Naive B cell (primary cell): ENCODE measurements around the gene PSAP. TPM values are rescaled to one million over a fixed set of nuclear protein-coding genes. Genes with fewer than 3 reads are reported as not detected.
"Not testable (repeated sequence)": the region's sequence is repeated elsewhere in the genome, so short reads cannot be mapped to it uniquely, and the experiment has no call there.

Experiments used
- ATAC-seq, 2 donors: fragments of 150-1000 bp; cut with Tn5 transposase; 2 replicates each; pipeline ENCODE4 v1.10.0; 2021; ENCODE audit warnings: low read depth in 2 of 2, mild to moderate bottlenecking in 2 of 2, moderate library complexity in 2 of 2
- DNase-seq: peaks from one replicate; pipeline ENCODE4 v3.0.0; 2022
- H3K27ac Mint-ChIP-seq, 6 donors: one replicate each; pipeline ENCODE4 v1.8.0; 2020 to 2022; ENCODE audit warnings: mild to moderate bottlenecking in 6 of 6, mixed read lengths in 6 of 6, moderate library complexity in 5 of 6, inconsistent platforms in 2 of 6
- H3K27me3 Mint-ChIP-seq, 3 donors: one replicate each; pipeline ENCODE4 v1.8.0; 2021 to 2022; ENCODE audit warnings: mixed read lengths in 3 of 3, mild to moderate bottlenecking in 1 of 3
- H3K36me3 Mint-ChIP-seq, 2 donors: one replicate each; pipeline ENCODE4 v1.8.0; 2020 to 2022; ENCODE audit warnings: mixed read lengths in 2 of 2, inconsistent platforms in 1 of 2, mild to moderate bottlenecking in 1 of 2
- H3K4me1 Mint-ChIP-seq, 3 donors: one replicate each; pipeline ENCODE4 v1.8.0; 2020 to 2022; ENCODE audit warnings: mixed read lengths in 3 of 3, inconsistent platforms in 1 of 3, mild to moderate bottlenecking in 1 of 3, moderate library complexity in 1 of 3
- H3K4me3 Mint-ChIP-seq, 8 donors: one replicate each; pipeline ENCODE4 v1.8.0; 2020 to 2022; ENCODE audit warnings: mild to moderate bottlenecking in 8 of 8, mixed read lengths in 8 of 8, moderate library complexity in 8 of 8, inconsistent platforms in 2 of 8
- H3K9me3 Mint-ChIP-seq, 7 donors: one replicate each; pipeline ENCODE4 v1.8.0; 2020 to 2022; ENCODE audit warnings: mixed read lengths in 7 of 7, mild to moderate bottlenecking in 5 of 7, inconsistent platforms in 2 of 7, moderate library complexity in 1 of 7
- polyA plus RNA-seq, 6 donors: library from polyadenylated mRNA; unstranded; fragments of 300-500 nt; fragmentation: Illumina TruSeq; gene quantifications; one replicate each; pipeline ENCODE4 v1.2.3, GENCODE V29; 2021; ENCODE audit warnings: low read depth in 6 of 6

The PSAP gene
- polyA plus RNA-seq, 6 donors from 2014 or later = 476 to 761 (median 550) TPM

DNA sequence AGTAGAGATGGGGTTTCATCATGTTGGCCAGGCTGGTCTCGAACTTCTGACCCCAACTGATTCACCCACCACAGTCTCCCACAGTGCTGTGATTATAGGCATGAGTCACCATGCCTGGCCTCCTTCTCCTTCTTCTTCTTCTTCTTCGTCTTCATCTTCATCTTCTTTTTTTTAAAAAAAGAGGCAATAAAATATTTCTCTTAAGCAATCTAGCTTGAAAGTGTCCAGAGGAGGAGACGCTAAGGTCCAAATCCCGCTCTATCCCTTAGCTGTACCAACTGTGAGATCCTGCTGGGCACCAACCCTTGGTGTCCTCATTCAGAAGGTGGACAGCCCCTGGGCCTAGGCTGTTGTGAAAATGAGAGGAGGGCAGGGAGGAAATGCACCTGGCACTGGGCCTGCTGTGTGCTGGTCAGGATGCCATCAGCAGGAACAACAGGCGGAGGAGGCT, 13.9 kb upstream of the PSAP start:
- H3K27me3 Mint-ChIP-seq = no peaks in the 10 kb centered on the region
- no peaks in the 10 kb centered on the region for H3K9me3 Mint-ChIP-seq
- H3K27ac Mint-ChIP-seq = no peak overlapping the region
- no peak for DNase-seq
- no peak for ATAC-seq
- H3K4me1 Mint-ChIP-seq = peaks cover 9 to 19% (median 10%) of the 10 kb centered on the region in 3 donors
- H3K36me3 Mint-ChIP-seq = no peaks in the 10 kb centered on the region
- no peak overlapping the region for H3K4me3 Mint-ChIP-seq

DNA sequence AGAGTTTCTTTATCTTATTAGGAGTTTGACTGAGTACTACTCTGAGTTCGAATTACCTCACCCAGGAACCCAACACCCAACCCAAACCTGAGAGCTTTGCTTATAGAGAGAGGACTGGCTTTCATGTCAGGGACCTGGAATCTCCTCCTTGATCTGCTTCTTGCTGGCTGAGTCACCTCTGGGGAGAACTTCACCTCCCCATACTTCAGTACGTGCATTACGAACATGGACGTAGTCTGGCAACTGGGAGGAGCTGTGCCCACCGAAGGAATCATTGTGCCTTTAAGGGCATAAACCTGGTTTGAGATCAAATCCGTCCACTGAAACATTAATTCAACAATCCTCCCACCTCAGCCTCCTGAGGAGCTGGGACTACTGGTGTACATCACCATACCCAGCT, 12.2 kb upstream of the PSAP start:
- no peak overlapping the region for H3K27ac Mint-ChIP-seq
- DNase-seq (no peak), ATAC-seq (no peak)
- H3K27me3 Mint-ChIP-seq = no peaks in the 10 kb centered on the region
- peaks cover 15 to 33% (median 22%) of the 10 kb centered on the region in 3 donors for H3K4me1 Mint-ChIP-seq
- H3K9me3 Mint-ChIP-seq = no peaks in the 10 kb centered on the region
- no peaks in the 10 kb centered on the region for H3K36me3 Mint-ChIP-seq
- no peak overlapping the region for H3K4me3 Mint-ChIP-seq

DNA sequence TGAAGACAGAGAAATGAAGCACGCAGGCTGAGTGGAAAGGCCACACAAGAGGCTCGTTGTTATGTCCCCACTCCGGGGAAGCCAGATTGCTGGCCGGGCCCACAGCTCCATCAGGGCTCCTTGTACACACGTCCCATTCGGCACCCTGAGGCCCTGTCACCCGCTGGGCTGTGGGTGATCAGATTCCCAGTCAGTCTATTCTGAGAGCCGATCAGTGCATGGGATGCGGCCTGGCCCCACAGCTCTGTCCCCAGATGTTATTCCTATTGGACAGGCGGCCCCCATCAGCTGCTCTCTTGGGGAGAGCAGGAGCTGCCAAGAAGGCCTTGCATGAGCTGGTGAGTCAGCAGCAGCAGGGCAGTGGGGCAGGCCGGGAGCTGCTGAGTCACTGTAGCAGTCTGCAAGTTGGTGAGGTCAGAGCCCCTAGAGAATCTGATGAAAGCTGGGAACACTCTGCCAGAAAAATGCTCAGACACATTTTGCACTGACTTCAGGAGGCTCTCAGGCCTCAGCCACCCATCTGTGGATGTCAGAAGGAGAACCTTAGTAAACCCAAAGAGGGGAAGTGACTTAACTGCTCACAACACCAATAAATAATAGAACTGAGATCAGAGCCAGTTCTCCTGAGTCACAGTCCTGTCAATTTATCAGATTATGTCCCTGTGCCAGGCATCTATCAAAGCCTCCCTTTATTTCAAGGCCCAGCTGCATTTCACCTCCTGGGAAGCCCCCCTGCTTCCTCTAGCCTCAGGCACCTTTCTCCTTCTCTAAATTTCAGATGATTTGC, 9.4 kb upstream of the PSAP start:
- peaks cover 15 to 35% (median 26%) of the 10 kb centered on the region in 3 donors for H3K4me1 Mint-ChIP-seq

DNA sequence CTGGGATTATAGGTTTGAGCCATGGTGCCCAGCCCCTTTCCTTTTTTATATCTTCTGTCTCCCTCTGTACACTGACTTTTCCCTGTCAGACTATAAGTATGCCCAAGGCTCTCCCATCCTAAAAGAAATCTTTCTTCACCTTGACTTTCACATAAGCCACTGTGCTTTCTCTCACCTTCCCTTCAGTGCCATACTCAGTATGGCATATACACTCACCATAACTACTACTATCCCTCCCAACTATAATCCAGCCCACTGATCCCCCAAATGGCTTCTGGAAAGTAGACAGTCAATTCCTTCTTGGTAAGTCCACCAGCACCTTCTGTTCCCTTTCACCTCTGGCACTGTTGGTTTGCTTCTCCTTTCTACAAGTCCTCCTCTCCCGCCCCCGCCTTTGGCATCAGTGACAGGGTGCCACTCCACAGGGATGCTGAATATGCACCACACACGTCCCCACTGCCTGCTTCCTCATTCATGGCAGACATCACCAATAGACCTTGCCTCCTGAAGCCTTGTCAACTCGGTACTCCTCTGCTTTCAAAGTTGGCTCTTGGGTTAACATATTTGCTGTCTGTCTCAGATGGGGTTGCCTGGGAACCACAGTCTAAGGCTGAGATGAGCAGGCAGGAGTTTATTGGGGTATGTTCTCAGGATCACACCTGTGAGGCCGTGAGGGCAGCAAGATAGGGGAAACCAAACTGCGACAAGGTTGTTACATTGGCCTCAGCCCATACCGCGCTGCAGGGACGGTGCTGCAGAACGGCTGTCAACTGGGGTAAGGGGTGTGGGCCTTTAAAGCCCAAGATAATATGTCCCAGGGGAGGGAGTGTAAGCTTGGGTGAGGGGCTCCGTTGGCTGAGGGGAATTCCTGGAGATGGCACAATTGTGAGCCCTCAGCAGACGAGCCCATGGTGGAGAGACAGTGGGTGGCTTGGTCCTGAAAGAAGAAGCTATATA, 7.2 kb upstream of the PSAP start:
- no peaks in the 10 kb centered on the region for H3K27me3 Mint-ChIP-seq
- H3K4me1 Mint-ChIP-seq = peaks cover 15 to 35% (median 26%) of the 10 kb centered on the region in 3 donors
- H3K4me3 Mint-ChIP-seq = peak overlapping the region in 3 of 8 donors; percentile 6 to 69 (median 59)
- no peaks in the 10 kb centered on the region for H3K9me3 Mint-ChIP-seq
- peak overlapping the region in 3 of 6 donors; percentile 2 to 26 (median 16) for H3K27ac Mint-ChIP-seq
- DNase-seq (no peak), ATAC-seq (no peak)
- H3K36me3 Mint-ChIP-seq = no peaks in the 10 kb centered on the region

More for the DNA sequence above, 9.4 kb upstream of the PSAP start:
- Mint-ChIP-seq H3K4me3 (peak overlapping the region in 4 of 8 donors; percentile 21 to 56 (median 40)), H3K36me3 (no peaks in the 10 kb centered on the region), H3K9me3 (no peaks in the 10 kb centered on the region), H3K27me3 (no peaks in the 10 kb centered on the region), H3K27ac (peak overlapping the region in 5 of 6 donors; percentile 38 to 73 (median 54))
- ATAC-seq = peak; percentile 59 to 68
- DNase-seq = no peak

DNA sequence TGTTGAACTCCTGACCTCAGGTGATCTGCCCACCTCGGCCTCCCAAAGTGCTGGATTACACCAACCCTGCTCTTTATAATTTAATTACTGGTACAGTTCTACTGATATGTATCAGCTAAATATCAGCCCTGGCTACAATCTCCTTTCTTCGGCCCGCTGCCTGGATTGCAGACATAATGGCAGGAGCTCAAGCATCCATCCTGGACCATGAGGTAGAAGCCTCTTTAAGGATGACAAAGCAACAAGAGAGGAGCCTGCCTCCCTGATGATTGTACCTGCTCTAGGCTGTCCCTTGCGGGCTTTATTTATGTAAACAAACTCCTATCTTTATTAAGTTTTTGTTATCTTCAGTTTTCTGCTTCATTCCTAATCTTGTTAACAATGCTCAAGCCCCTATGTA, 5.6 kb upstream of the PSAP start:
- Mint-ChIP-seq H3K4me3 (no peak overlapping the region), H3K27ac (no peak overlapping the region), H3K9me3 (no peaks in the 10 kb centered on the region), H3K27me3 (no peaks in the 10 kb centered on the region), H3K4me1 (peaks cover 26 to 45% (median 38%) of the 10 kb centered on the region in 3 donors), H3K36me3 (no peaks in the 10 kb centered on the region)
- no peak for ATAC-seq
- no peak for DNase-seq

DNA sequence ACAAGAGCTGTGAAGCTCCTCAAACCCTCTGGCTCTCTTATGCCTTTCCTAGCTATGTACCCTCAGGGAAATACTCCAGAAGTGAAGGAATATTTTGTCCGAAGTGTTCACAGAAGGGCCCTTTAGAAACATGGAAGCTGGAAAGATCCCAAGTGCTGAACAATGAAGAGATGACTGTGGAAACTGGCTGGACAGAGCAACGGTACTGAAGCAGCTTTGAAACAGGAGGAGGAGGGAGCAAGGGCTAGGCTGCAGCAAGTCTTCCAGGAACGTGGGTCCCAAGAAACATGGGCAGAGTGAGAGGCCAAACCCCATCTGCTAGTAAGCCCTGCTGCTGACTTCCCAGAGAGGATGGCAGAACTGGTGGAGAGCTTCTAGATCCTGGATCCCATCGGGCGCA, 3.0 kb upstream of the PSAP start:
- Mint-ChIP-seq H3K27me3 (no peaks in the 10 kb centered on the region), H3K4me3 (no peak overlapping the region), H3K36me3 (no peaks in the 10 kb centered on the region), H3K27ac (no peak overlapping the region), H3K9me3 (no peaks in the 10 kb centered on the region), H3K4me1 (peaks cover 27 to 45% (median 41%) of the 10 kb centered on the region in 3 donors)
- DNase-seq = no peak
- no peak for ATAC-seq

DNA sequence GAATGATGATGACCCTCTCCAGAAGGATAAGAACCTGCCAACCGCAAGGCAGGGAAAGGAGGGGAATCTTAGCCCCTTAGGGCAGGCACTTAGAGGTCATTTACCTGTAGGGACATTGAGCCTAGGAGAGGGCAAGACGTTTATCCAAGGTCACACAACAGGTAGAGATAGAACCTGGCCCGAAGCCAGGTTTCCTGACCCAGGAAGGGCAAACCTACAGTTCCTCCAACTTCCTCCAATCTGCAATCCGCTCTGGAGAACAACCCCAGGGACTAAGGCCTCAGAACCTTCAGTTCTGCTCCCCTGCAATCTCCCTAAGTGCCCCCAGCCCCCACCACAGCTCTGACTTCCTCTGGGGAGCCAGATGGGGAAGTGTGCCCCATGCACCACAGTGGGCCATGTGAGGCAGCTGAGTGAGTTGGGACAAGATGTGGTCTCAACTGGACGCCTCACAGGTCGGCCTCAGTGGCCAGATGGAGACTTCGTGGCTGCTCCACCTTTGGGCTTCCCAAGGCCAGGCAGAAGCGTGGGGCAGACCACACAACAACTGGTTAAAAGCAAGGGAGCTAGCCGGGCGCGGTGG, 1.4 kb upstream of the PSAP start:
- peak overlapping the region in 6 of 8 donors; percentile 47 to 96 (median 92) for H3K4me3 Mint-ChIP-seq
- peak overlapping the region in 5 of 6 donors; percentile 52 to 90 (median 76) for H3K27ac Mint-ChIP-seq
- H3K36me3 Mint-ChIP-seq = no peaks in the 10 kb centered on the region
- DNase-seq = peak; percentile 51
- H3K4me1 Mint-ChIP-seq = peaks cover 34 to 48% (median 47%) of the 10 kb centered on the region in 3 donors
- H3K9me3 Mint-ChIP-seq = no peaks in the 10 kb centered on the region
- no peaks in the 10 kb centered on the region for H3K27me3 Mint-ChIP-seq
- peak; percentile 18 to 19 for ATAC-seq

DNA sequence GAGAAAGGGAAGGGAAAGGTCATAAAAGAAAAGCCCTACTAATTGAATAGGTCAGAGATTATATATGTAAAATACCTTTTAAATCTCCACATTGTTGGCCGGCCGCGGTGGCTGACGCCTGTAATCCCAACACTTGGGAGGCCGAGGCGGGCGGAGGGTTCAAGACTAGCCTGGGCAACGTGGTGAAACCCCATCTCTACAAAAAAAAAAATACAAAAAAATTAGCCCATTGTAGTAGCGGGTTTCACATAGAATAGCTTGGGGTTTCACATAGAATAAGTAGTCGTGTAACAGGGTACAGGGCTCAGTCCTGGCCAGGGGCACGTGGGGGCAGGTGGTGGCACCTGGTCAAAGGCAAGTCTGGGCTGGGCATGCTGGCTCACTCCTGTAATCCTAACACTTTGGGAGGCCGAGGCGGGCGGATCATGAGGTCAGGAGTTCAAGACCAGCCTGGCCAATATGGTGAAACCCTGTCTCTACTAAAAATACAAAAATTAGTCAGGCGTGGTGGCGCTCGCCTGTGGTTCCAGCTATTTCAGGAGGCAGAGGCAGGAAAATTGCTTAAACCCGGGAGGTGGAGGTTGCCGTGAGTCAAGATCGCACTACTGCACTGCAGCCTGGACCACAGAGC, 529 bp upstream of the PSAP start:
- H3K36me3 Mint-ChIP-seq, DNase-seq, H3K27me3 Mint-ChIP-seq, ATAC-seq, H3K9me3 Mint-ChIP-seq: not testable (repeated sequence)
- Mint-ChIP-seq H3K4me3 (peak overlapping the region; percentile 90 to 97 (median 96)), H3K4me1 (peaks cover 41 to 56% (median 56%) of the 10 kb centered on the region in 3 donors), H3K27ac (peak overlapping the region; percentile 85 to 97 (median 94))

DNA sequence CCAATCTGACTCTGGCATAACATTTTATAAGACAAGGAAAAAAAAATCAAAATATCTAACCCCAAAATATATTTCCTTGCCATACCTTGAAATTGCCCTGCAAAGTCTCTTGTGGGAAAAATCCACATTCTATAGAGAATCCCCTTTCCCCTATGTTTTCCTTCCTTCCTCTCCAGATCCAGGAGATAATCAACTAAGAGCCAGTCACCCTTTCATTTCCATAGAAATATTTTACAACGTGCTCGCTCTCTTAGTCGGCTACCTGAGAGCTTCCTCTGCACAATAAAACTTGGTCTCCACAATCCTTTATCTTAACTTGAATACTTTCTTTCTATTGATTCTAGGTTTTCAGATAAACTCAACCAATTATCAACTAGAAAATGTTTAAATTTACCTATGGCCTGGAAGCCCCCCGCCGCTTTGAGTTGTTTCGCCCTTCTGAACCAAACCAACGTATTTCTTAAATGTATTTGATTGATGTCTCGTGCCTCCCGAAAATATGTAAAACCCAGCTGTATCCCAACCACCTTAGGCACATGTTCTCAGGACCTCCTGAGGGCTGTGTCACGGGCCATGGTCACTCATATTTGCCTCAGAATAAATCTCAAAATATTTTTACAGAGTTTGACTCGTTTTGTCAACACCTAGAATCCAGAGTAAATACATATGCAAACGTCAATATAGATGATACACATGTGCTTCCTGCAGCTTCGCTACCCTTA, 869 bp downstream of the PSAP start:
- Mint-ChIP-seq H3K27me3 (no peaks in the 10 kb centered on the region), H3K27ac (peak overlapping the region; percentile 15 to 97 (median 93)), H3K4me3 (peak overlapping the region; percentile 90 to 97 (median 96)), H3K4me1 (peaks cover 41 to 65% (median 63%) of the 10 kb centered on the region in 3 donors), H3K36me3 (no peaks in the 10 kb centered on the region), H3K9me3 (no peaks in the 10 kb centered on the region)
- ATAC-seq (no peak), DNase-seq (no peak)

DNA sequence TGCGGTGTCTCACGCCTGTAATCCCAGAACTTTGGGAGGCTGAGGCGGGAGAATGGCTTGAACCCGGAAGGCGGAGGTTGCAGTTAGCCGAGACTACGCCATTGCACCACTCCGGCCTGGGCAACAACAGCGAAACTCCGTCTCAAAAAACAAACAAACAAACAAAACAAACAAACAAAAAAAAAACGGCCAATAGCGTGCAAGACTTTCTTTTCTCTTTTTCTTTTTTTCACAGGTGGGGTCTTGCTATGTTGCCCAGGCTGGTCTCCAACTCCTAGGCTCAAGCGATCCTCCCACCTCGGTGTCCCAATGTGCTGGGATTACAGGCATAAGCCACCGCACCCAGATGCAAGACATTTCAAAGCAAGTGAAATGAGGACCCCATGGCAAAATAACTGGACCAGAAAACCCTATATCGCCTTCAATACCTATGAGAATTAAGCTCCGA, 1.6 kb downstream of the PSAP start:
- no peak for ATAC-seq
- Mint-ChIP-seq H3K9me3 (no peaks in the 10 kb centered on the region), H3K4me3 (peak overlapping the region in 7 of 8 donors; percentile 61 to 97 (median 93)), H3K36me3 (no peaks in the 10 kb centered on the region), H3K27ac (peak overlapping the region in 1 of 6 donors; percentile 85), H3K4me1 (peaks cover 41 to 70% (median 66%) of the 10 kb centered on the region in 3 donors), H3K27me3 (no peaks in the 10 kb centered on the region)
- DNase-seq = no peak

DNA sequence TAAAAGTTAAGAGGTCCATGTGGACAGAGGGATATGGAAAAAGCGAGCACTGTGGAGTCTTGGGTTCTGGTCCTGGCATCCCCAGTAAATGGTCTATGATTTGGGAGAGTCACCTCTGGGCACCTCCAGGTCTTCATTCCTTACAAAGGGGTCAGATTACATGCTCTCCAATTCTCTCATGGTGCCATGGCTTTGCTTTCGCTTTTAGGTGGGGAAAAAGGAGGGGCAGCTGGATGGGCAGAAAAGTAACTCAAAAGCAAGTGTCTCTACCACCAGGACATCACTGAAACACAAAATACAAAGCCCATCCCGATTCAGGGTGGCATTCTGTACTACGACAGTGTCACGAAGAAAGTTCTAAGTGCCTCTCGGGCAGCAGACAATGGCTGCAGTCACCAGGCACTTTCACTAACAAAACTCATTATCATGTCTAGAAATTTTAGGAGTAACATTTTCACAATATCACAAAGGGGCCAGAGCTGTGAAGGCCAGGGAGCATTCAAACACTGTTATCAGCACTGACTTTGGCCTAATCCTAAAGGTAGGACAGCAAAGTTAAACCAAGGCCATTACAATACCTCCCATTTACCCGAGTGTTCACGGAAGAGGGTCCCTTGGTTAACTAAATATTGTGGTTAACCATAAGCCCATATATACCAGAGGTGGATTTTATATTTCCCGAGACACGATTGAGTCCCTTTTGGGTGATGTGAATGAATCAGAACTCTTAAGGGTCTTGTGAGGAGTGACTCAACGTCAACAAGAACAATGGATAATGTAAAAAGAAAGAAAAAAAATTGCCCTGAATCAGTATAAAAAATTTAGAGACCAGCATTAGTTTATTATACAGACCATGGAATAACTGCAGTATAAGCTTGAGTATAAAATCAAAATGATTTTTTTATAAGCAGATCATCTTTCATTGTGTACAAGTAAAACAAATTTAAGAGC, 2.5 kb downstream of the PSAP start:
- no peak for ATAC-seq
- Mint-ChIP-seq H3K27ac (peak overlapping the region in 2 of 6 donors; percentile 20 to 70), H3K9me3 (no peaks in the 10 kb centered on the region), H3K36me3 (no peaks in the 10 kb centered on the region), H3K4me1 (peaks cover 42 to 79% (median 68%) of the 10 kb centered on the region in 3 donors), H3K4me3 (peak overlapping the region in 6 of 8 donors; percentile 5 to 96 (median 56)), H3K27me3 (no peaks in the 10 kb centered on the region)
- no peak for DNase-seq
